CD4-positive, alpha-beta T cell treated with Interleukin-12 subunit alpha and Interleukin-12 subunit beta, for 1 hour (primary cell): ENCODE data around the gene TCEA3.

Experiments
- DNase-seq: peaks from one replicate; pipeline ENCODE4 v3.0.0-alpha.2; 2020

The TCEA3 gene

GRCh38 chr1:23424293-23425192, at the start of gene TCEA3:
Gene TCEA3, minus strand, starts transcription at chr1:23424748. Its CDS starts 115 bp downstream, at chr1:23424633.
- DNase-seq, result peak; percentile 37

GRCh38 chr1:23473037-23473800, 48.7 kb upstream of the TCEA3 start:
- DNase-seq, result no peak

- no peak for DNase-seq
These were observed 47.9 kb upstream of the TCEA3 start for GRCh38 chr1:23472351-23473036.

GRCh38 chr1:23471473-23472075, 47.0 kb upstream of the TCEA3 start:
- no peak for DNase-seq

- no peak for DNase-seq
These were observed 45.9 kb upstream of the TCEA3 start for GRCh38 chr1:23470282-23471070.

GRCh38 chr1:23469372-23469982, 44.9 kb upstream of the TCEA3 start:
- no peak for DNase-seq

GRCh38 chr1:23466423-23466989, 42.0 kb upstream of the TCEA3 start:
- no peak for DNase-seq

- DNase-seq, result no peak
These were observed 38.7 kb upstream of the TCEA3 start for GRCh38 chr1:23463286-23463685.

GRCh38 chr1:23462766-23463165, 38.2 kb upstream of the TCEA3 start:
- DNase-seq, result no peak

GRCh38 chr1:23461050-23461449, 36.5 kb upstream of the TCEA3 start:
- DNase-seq, result no peak

GRCh38 chr1:23460519-23460918, 36.0 kb upstream of the TCEA3 start:
- no peak for DNase-seq

- no peak for DNase-seq
These were observed 34.8 kb upstream of the TCEA3 start for GRCh38 chr1:23459338-23459757.

GRCh38 chr1:23456226-23456625, 31.7 kb upstream of the TCEA3 start:
- no peak for DNase-seq

- DNase-seq, result no peak
These were observed 29.0 kb upstream of the TCEA3 start for GRCh38 chr1:23453455-23454000.

- DNase-seq, result peak; percentile 59
These were observed 27.5 kb upstream of the TCEA3 start for GRCh38 chr1:23452011-23452411.

GRCh38 chr1:23451441-23451840, 26.9 kb upstream of the TCEA3 start:
- no peak for DNase-seq

GRCh38 chr1:23450894-23451293, 26.3 kb upstream of the TCEA3 start:
- DNase-seq, result no peak

GRCh38 chr1:23449958-23450357, 25.4 kb upstream of the TCEA3 start:
- DNase-seq, result no peak

- DNase-seq, result no peak
These were observed 24.8 kb upstream of the TCEA3 start for GRCh38 chr1:23449306-23449705.

GRCh38 chr1:23448846-23449245, 24.3 kb upstream of the TCEA3 start:
- DNase-seq, result no peak
